SK-N-MC (cell line): Measurements from ENCODE around the gene DDX47.

Source experiments
- EZH2 ChIP-seq: fragments of 200-600 bp; sonication (generic); IDR thresholded peaks from one replicate; pipeline ENCODE4 v1.6.1; 2017; ENCODE audit warnings: antibody characterized with exemption
- FOXP2 ChIP-seq: optimal IDR thresholded peaks from 2 replicates; pipeline ENCODE3; 2011; ENCODE audit warnings: mild to moderate bottlenecking, moderate library complexity; ENCODE audit not compliant: insufficient read depth; ENCODE audit errors: extremely low read length, control extremely low read depth
- POLR2AphosphoS5 ChIP-seq: IDR thresholded peaks from 2 replicates; pipeline ENCODE4 v1.6.1; 2012; ENCODE audit warnings: mild to moderate bottlenecking, low read depth, low read length, borderline replicate concordance

GRCh38 chr12:12853435-12853834 lies 40.3 kb downstream of the DDX47 start:
- no peak for TF ChIP-seq POLR2AphosphoS5
- TF ChIP-seq EZH2, result no peak
- TF ChIP-seq FOXP2, result no peak
